ENCODE measurements around the gene GRIN1. TPM values are rescaled to one million over a fixed set of nuclear protein-coding genes. Genes with fewer than 3 reads are reported as not detected.

The GRIN1 gene
- 0.13 TPM in 1 of 2 replicates, not detected in the other for total RNA-seq

GRCh38 chr9:137138722-137139467 is at the start of gene GRIN1:
GRIN1 (plus strand) TSS chr9:137139154; CDS start chr9:137139487, 333 bp downstream.
- peak in 1 of 2 donors; percentile 55 for DNase-seq (ENCODE audit: low read depth in 2 of 2)

- no peak for DNase-seq (ENCODE audit: low read depth in 2 of 2)
Measured at GRCh38 chr9:137089232-137089947, 49.6 kb upstream of the GRIN1 start.

- peak in 1 of 2 donors; percentile 25 for DNase-seq (ENCODE audit: low read depth in 2 of 2)
Measured at GRCh38 chr9:137095664-137096517, 43.1 kb upstream of the GRIN1 start.

- DNase-seq (ENCODE audit: low read depth in 2 of 2), result no peak
Measured at GRCh38 chr9:137096785-137097546, 42.0 kb upstream of the GRIN1 start.

DNA sequence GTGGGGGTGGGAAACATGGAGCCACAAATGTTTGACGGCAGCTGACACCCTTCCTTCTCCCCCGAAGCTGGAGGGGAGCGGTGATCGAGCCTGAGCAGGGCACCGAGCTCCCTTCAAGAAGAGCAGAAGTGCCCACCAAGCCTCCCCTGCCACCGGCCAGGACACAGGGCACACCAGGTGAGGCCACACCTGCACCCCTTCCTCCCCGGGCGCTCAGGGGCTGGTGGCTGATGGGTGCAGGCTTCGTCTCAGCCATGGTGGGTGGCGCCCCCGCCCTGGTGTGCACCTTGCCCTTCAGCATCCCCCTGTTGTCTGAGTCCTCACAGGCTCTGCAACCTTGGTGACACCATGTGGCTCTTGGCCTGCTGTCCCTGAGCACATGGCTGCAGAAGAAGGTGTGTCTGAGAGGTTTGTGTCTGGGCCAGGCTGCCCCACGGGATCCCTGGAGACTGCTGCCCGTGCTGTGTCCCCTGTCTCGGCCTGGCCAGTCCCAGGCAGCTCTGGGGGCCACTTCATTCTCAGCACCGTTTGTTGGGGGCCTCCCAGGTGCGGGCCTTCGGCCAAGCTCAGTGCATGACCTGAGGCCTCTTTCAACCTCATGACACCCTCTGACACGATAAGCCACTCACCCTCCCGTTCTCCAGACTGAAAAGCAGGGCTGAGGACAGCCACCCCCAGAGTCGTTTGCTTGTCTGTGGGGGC is 41.0 kb upstream of the GRIN1 start:
- no peak for DNase-seq (ENCODE audit: low read depth in 2 of 2)

DNA sequence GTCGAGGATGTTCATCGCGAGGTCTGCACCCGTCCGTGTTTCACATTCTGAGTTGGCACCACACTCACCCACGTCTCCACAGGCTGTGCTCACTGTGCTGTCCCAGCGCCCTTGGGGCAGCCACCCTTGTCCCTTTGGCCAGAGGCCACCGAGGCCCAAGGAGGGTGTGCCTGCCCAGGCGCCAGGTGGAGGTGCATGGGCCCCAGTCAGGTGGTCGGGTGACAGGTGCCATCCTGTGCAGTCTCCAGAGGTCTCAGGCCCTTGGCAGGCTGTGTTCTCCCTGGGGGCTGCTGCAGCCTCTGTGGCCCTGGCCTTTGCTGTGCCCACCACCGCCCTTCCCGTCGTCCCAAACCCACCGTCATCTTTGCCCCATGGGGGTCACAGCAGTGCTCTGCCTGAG is 39.7 kb upstream of the GRIN1 start:
- DNase-seq (ENCODE audit: low read depth in 2 of 2), result no peak

- DNase-seq (ENCODE audit: low read depth in 2 of 2), result no peak
Measured at GRCh38 chr9:137103206-137103999, 35.6 kb upstream of the GRIN1 start.

DNA sequence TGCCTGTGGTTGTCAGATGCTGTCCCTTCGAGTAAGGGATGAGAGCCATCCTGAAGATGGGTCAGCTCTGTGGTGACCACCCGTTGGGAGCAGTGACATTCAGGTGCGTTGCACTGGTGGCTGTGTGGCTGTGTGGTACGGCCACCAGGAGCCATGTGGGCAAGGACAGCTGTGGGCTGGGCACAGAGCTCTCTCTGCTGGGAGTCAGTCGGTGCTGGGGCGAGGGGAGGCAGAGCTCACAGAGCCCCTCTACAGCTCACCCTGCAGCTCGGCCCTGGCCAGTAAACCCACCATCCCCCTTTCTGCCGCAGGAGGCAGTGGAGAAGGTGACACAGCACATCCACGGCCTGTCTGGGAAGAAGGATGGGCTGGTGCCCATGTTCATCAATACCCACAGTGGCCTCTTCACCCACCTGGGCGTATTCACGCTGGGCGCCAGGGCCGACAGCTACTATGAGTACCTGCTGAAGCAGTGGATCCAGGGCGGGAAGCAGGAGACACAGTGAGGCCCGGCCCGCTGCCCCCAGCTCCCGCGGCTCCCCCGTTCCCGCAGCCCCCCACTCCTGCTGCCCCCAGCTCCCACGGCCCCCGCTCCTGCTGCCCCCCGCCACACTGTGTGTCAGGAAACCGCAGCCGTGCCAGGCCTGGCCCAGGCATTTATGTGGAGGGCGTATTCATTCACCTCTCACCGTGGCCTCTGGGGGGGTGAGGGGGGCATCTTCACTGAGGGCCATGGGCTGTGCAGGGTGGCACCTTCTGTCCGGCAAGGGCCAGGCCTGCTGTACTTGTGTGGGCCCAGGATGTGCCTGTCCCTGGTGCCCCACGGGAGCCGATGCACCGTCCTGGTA is 32.9 kb upstream of the GRIN1 start:
- no peak for DNase-seq (ENCODE audit: low read depth in 2 of 2)

- no peak for DNase-seq (ENCODE audit: low read depth in 2 of 2)
Measured at GRCh38 chr9:137106662-137107250, 32.2 kb upstream of the GRIN1 start.

GRCh38 chr9:137107312-137107921 is 31.5 kb upstream of the GRIN1 start:
- no peak for DNase-seq (ENCODE audit: low read depth in 2 of 2)

DNA sequence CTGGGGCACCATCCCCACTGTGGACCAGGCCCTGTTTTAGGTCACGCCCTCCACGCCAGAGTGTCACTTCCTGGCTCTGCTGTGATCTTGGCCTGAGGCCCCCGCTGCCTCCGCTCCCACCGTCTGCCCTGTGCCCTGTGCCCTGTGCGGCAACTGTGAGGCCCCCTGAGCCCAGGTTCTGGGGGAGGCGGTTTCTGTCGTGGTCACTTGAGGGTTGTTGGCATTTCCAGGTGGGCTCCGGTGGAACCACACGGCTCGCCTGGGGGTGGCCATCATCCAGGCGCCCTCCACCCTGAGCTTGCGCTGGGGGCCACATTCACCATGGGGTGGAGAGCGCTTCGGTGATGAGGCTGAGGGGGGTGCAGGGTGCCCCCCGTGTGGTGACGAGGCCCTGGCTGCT is 31.0 kb upstream of the GRIN1 start:
- no peak for DNase-seq (ENCODE audit: low read depth in 2 of 2)

- no peak for DNase-seq (ENCODE audit: low read depth in 2 of 2)
Measured at GRCh38 chr9:137108608-137109249, 30.2 kb upstream of the GRIN1 start.

- no peak for DNase-seq (ENCODE audit: low read depth in 2 of 2)
Measured at GRCh38 chr9:137109250-137110146, 29.5 kb upstream of the GRIN1 start.

DNA sequence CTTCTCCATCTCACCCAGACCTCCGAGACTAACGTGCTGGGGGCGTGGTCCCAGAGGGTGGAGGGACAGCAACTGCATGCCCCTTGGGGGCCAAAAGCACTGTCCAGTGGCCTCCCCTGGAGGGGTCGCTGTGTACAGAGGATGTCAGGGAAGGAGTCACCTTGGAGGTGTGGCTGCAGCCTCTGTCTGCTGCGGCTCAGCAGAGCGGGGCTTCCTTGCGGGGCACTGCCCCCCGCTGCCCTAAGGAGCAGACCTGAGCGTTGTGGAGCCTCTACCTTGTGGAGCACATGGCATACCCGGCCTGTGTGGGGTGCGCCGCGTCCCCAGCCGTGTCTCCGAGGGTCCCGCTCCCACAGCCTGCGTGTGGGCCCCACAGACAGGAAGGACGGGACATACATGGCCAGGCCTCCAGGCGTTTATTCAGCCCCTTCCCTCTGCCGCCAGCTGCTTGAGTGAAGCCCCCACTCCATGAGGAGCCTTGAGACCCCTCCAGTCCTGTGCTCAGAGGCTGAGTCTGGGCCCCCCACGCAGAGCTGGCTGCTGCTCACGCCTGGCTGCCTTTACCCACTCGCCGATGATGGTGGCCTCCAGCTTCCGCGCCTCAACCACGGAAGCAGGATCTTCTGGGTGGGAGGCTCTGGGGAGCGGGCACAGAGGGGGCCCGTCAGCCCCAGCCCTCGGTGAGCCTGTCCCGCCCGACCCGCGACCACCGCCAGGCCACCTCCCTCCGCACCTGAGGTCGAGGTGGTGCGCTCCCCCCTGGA is 28.6 kb upstream of the GRIN1 start:
- DNase-seq (ENCODE audit: low read depth in 2 of 2), result no peak

GRCh38 chr9:137110911-137111787 is 27.8 kb upstream of the GRIN1 start:
- DNase-seq (ENCODE audit: low read depth in 2 of 2), result no peak
